Mesothelial cell of epicardium (in vitro differentiated cells): ENCODE data around the gene MOB1B. TPM values are rescaled to one million over a fixed set of nuclear protein-coding genes. Genes with fewer than 3 reads are reported as not detected.

Experiments
- DNase-seq, 2 experiments: peaks; one replicate each; pipeline ENCODE4 v3.0.0; 2021; ENCODE audit warnings: low spot score in 2 of 2; ENCODE audit not compliant: unreplicated experiment in 2 of 2
- H3K27ac Mint-ChIP-seq: 2 replicates; pipeline ENCODE4 v1.8.0; 2021; ENCODE audit warnings: mixed read lengths
- H3K27me3 Mint-ChIP-seq: 2 replicates; pipeline ENCODE4 v1.8.0; 2021; ENCODE audit warnings: low read depth, mixed read lengths
- H3K36me3 Mint-ChIP-seq: 2 replicates; pipeline ENCODE4 v1.8.0; 2021; ENCODE audit warnings: mixed read lengths
- H3K4me1 Mint-ChIP-seq: 2 replicates; pipeline ENCODE4 v1.8.0; 2021; ENCODE audit warnings: mixed read lengths
- H3K4me3 Mint-ChIP-seq: 2 replicates; pipeline ENCODE4 v1.8.0; 2021; ENCODE audit warnings: mild to moderate bottlenecking, moderate library complexity, mixed read lengths
- H3K9me3 Mint-ChIP-seq: 2 replicates; pipeline ENCODE4 v1.8.0; 2021; ENCODE audit warnings: mixed read lengths
- CTCF ChIP-seq: fragments of 200-600 bp; sonication (generic); IDR thresholded peaks from one replicate; pipeline ENCODE4 v1.5.0; 2021; ENCODE audit warnings: antibody characterized with exemption; ENCODE audit not compliant: unreplicated experiment
- total RNA-seq: library from RNA; stranded (reverse); gene quantifications from 3 replicates; pipeline ENCODE4 v1.2.1, GENCODE V29; 2021

MOB1B gene
- total RNA-seq, 1 donor from 2014 or later: 36.2 TPM

GRCh38 chr4:70993181-70994068 lies 91.3 kb downstream of the MOB1B start, which contains the start of gene DCK:
DCK (plus strand) TSS chr4:70993649; CDS start chr4:70993836, 187 bp downstream.
- TF ChIP-seq CTCF: no peak
- peak; percentile 68 to 83 for DNase-seq
- Mint-ChIP-seq H3K27ac (peak within 1 kb of the TSS; percentile 94), H3K27me3 (no peaks in the 10 kb centered on the region), H3K4me1 (peaks cover 39% of the 10 kb centered on the region), H3K9me3 (no peaks in the 10 kb centered on the region), H3K4me3 (peak within 1 kb of the TSS; percentile 85), H3K36me3 (peaks cover 3% of the 10 kb centered on the region)

GRCh38 chr4:70994069-70994366 lies 91.8 kb downstream of the MOB1B start:
- peak overlapping the region; percentile 47 for H3K27ac Mint-ChIP-seq

GRCh38 chr4:70994387-70995099 lies 92.4 kb downstream of the MOB1B start:
- DNase-seq: no peak
- Mint-ChIP-seq H3K4me3 (peak overlapping the region; percentile 85), H3K36me3 (peaks cover 12% of the 10 kb centered on the region), H3K9me3 (peaks cover 2% of the 10 kb centered on the region), H3K27me3 (no peaks in the 10 kb centered on the region), H3K27ac (peak overlapping the region; percentile 47), H3K4me1 (peaks cover 39% of the 10 kb centered on the region)
- no peak for TF ChIP-seq CTCF

More at GRCh38 chr4:70994069-70994366, 91.8 kb downstream of the MOB1B start:
- TF ChIP-seq CTCF: no peak
- peaks cover 39% of the 10 kb centered on the region for H3K4me1 Mint-ChIP-seq
- H3K4me3 Mint-ChIP-seq: peak overlapping the region; percentile 85
- no peaks in the 10 kb centered on the region for H3K27me3 Mint-ChIP-seq
- no peaks in the 10 kb centered on the region for H3K9me3 Mint-ChIP-seq
- DNase-seq: no peak
- H3K36me3 Mint-ChIP-seq: peaks cover 7% of the 10 kb centered on the region

GRCh38 chr4:70996018-70996360 lies 93.8 kb downstream of the MOB1B start:
- Mint-ChIP-seq H3K27ac (peak overlapping the region; percentile 21), H3K4me1 (peaks cover 39% of the 10 kb centered on the region), H3K4me3 (peak overlapping the region; percentile 85), H3K36me3 (peaks cover 27% of the 10 kb centered on the region), H3K27me3 (no peaks in the 10 kb centered on the region), H3K9me3 (peaks cover 15% of the 10 kb centered on the region)
- no peak for DNase-seq
- TF ChIP-seq CTCF: no peak

GRCh38 chr4:70997036-70997435 lies 94.9 kb downstream of the MOB1B start:
- H3K36me3 Mint-ChIP-seq: peaks cover 37% of the 10 kb centered on the region
- no peak overlapping the region for H3K27ac Mint-ChIP-seq
- peaks cover 39% of the 10 kb centered on the region for H3K4me1 Mint-ChIP-seq
- H3K27me3 Mint-ChIP-seq: no peaks in the 10 kb centered on the region
- no peak for TF ChIP-seq CTCF
- H3K4me3 Mint-ChIP-seq: no peak overlapping the region
- no peak for DNase-seq
- peaks cover 25% of the 10 kb centered on the region for H3K9me3 Mint-ChIP-seq
